NCI-H2227 (cell line): ENCODE measurements around the gene LMNTD1.

ENCODE experiments used
- DNase-seq: peaks from one replicate; lab custom pipeline; 2025; ENCODE audit not compliant: unreplicated experiment; lab: John Stamatoyannopoulos, UW

The LMNTD1 gene

DNA sequence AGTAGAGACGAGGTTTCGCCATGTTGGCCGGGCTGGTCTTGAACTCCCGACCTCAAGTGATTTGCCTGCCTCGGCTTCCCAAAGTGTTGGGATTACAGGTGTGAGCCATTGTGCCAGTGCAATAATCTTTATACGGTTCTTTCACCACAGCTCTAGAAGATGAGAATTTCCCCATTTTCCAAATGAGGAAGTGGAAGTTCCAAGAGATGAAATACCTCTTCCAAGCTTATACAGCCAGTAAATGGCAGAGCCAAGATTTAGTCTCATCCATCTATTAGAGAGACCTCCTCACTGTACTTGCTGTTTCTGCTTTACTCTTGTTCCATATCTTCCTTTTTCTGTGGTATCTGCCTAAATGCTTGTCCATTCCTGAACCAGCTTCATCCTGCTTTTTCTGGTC is 3.1 kb upstream of the LMNTD1 start:
- no peak for DNase-seq

GRCh38 chr12:25552681-25553080 is 402 bp downstream of the LMNTD1 start:
- DNase-seq = no peak

- DNase-seq = no peak
Measured at GRCh38 chr12:25550186-25550585, 2.9 kb downstream of the LMNTD1 start.

DNA sequence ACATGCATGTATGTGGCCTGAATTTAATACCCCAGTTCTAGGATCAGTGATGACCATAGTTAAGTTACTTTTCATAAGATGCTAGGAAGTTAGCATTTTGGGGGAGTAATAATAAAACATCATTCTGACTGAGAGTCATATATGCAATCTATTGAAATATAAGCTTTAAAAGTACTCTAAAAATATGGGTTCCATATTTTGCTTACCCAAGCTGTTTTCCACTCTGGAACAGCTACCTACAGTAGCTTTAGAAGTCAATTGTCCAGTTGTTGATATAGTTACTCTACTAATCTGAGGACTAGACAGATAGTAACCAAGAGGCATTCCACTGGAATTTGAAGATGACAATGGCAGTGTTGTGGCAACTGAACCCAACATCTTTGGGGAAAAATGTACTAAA is 4.0 kb downstream of the LMNTD1 start:
- no peak for DNase-seq

DNA sequence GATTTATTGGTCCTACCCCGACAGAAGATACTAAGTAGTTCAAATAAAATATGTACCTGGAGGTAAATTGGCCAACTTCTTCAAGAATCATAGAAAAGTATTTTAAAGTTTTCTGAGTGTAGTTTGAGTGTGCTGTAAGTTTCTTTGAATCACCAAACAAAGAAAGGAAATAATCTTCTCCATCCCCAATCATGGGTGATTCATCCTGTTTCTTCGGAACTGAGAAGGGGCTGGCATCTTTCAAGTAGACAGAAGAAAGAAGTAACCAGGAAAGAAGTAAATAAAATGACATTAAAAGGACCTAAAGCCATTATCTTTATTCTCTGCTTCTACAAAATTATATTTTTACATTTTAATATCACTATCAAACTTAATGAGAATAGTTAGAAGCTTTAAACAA is 6.8 kb downstream of the LMNTD1 start:
- no peak for DNase-seq

- DNase-seq = no peak
Measured at GRCh38 chr12:25533150-25533549, 19.9 kb downstream of the LMNTD1 start.

DNA sequence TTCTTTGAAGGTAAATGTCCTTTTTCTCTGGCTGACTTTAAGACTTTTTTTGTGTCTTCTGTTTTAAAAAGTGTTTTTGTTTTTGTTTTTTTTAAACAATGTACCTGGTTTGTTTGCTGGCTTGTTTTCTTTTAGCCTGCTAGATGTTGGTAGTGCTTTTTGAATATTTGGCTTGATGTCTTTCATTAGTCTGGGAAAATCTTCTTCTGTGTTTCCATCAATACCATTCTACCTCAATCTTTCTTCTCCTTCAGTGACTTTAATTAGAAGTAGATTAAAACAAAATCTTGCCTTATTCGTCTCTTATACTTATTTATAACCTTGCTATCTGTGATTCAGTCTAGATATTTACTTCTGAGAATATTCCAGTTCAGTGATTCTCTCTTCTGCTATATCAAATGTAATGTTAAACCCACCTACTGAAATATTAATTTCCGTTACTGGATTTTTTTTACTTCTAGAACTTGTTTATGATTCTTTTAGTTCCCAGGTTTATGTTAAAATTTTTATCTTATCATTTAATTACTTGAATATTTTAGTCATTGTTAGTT is 21.5 kb downstream of the LMNTD1 start:
- no peak for DNase-seq

DNA sequence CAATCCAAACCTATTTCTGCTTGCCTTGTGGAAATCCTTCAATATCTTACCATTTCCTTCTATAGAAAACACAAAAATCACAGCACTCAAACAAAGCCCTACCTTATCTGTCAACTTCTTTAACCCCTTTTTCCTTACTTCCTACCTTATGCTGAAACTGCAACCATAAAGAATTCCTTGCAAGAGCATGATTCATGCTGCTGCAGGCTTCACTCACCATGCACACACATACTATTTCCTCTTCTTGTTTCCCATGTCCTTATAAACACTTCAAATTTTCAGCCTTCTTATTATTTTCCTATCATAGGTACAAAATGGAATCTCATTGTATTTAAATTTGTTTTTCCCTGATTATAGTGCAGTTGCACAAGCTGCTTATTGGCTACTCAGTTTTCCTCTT is 23.3 kb downstream of the LMNTD1 start:
- DNase-seq = no peak

DNA sequence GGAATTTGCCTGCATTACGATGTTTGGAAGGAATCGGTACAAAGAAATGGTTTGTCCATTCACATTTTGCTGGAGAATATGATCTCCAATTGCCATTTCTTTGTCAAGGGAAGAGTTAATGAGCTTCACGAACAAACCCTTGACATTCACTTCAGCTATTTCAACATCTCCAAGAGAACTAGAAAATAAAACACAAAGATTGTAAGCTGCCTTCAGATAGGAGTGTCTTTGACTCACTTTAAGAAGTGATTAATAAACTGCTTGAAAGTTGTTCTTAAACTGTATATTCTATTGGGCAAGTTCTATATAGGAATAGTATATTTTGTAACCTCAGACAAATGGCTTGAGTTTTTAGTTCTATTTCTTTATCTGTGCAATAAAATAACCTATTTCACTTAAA is 26.3 kb downstream of the LMNTD1 start:
- DNase-seq = no peak

GRCh38 chr12:25524366-25524765 is 28.7 kb downstream of the LMNTD1 start:
- no peak for DNase-seq

DNA sequence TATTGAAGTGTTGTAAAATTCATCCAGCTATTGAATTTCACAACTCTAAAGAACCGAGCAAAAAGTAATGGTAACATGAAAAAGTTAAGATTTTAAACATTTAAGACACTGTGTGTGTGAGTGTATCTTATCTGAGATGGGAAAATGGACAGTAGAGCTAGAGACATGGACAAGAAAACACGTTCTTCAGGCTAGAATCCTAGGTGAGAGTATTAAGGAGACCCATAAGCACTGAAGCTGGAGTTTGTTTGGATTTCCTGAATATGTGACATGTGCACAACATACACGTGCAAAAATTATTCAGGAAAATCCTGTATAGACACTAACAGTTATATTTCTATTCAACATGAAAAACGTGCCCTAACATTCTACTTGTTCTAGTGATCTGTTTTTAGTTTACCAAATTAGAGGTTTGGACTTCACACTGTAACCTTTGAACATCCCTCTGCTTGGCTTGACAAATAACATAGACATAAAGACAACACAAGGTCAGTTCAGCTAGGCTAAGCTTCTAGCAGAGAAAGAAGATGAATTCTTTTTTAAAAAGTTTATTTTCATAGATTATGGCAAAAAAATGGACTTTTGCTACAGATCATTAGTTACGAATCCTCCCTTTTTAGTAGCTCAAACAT is 31.3 kb downstream of the LMNTD1 start:
- no peak for DNase-seq

GRCh38 chr12:25518512-25518911 is 34.6 kb downstream of the LMNTD1 start:
- no peak for DNase-seq

DNA sequence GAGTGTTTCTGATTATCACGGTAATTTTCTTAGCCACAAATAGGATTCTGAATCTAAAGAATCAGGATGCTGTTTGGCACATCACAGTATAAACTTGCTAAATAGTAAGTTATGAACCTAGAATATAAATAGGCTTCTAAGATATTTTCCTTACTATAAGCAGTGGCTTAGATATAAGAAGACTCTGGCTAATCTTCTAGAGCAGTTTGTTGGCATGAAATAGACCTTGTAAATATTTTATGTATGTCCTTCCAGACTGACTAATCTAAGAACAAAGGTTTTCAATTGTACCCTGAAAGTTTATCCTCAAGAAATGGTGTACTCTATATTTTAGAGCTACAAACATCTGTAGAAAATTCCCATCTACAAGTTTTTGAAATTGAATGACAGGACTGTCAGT is 48.3 kb downstream of the LMNTD1 start:
- no peak for DNase-seq

- no peak for DNase-seq
Measured at GRCh38 chr12:25503666-25504065, 49.4 kb downstream of the LMNTD1 start.

DNA sequence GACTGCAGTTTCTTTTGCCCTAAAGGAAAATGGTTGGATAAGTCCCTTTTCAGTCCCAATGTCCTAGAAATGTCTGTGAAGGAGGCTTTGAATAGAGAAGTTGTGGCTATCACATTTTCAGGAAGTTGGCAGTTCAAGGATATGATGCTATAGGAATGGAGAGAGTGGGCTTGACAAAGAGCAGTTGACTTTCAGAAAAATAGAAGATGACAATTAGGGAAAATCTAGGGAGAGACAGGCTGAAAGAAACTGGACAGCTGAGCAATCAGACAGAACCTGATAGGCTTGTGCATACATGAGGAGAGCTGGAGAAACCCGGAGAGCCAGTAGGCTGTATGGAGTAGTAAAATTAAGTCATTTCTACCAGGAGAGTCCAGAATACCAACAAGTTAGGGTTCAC is 50.5 kb downstream of the LMNTD1 start:
- DNase-seq = no peak

- no peak for DNase-seq
Measured at GRCh38 chr12:25502118-25502517, 51.0 kb downstream of the LMNTD1 start.

DNA sequence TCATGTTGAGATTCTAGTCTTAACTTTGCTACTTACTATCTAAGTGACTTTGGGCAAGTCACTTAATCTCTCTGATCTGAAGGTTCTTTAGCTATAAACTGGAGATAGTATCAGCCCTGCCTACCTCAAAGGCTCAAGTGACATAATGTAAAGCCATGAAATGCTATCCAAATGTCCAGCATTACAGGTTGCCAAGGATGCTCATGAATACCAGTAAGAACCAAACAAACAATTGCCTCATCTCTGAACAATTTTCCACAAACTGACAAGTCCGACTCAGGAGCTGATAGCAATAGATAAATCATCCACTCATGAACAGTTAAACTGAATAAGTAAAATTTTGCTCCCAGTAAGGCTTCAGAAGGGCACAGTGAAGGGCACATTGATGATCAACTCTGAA is 51.5 kb downstream of the LMNTD1 start:
- DNase-seq = no peak

GRCh38 chr12:25500651-25501050 is 52.4 kb downstream of the LMNTD1 start:
- DNase-seq = no peak

DNA sequence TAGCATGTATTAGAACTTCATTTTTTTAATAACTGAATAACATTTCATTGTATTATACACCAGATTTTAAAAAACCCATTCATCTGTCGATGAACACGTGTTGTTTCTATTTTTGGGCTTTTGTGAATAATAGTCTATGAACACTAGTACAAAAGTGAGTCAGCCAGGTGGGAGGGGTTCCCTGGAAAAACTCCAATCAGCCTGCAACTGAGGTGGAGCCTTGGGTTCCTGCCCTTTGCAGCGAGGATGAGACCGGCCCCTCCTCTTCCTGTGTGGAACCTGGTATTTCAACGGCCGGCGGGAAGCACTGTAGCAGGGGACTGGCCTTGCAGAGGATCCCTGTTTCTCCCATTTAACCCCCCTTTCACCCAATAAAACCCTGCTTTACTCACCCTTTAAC is 56.1 kb downstream of the LMNTD1 start:
- DNase-seq = no peak

DNA sequence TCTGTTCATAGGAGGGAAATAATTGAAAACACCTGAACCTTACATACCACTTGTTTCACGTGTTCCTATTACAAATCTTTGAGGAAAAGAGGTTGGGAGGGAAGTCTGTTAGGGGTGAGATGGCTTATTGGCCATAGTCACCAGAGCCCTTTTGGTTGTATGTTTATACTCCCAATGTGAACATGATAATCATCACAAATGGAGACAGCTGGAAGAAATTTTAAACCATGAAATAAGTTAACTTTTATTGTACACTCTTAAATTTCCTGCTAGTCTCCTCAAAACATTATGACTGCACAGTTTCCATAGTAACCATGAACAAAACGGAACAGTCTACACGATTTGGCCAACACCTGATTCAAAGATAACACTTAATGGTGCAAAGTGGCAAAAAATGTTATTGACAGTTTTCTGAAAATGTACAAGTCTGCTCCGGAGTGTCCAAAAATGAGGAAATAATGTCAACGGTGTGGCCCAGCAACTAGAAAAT is 56.9 kb downstream of the LMNTD1 start:
- DNase-seq = no peak

- DNase-seq = no peak
Measured at GRCh38 chr12:25495331-25496097, 57.6 kb downstream of the LMNTD1 start.

GRCh38 chr12:25494926-25495325 is 58.2 kb downstream of the LMNTD1 start:
- DNase-seq = no peak
